ENCODE results near the gene ARPP19.
"Not testable (repeated sequence)": the region's sequence is repeated elsewhere in the genome, so short reads cannot be mapped to it uniquely, and the experiment has no call there.

The ARPP19 gene

GRCh38 chr15:52546031-52546751, 22.6 kb downstream of the ARPP19 start:
- DNase-seq: no peak

- no peak for DNase-seq
Measured at GRCh38 chr15:52540374-52541012, 28.3 kb downstream of the ARPP19 start.

- no peak for DNase-seq
Measured at GRCh38 chr15:52537459-52537858, 31.4 kb downstream of the ARPP19 start.

DNA sequence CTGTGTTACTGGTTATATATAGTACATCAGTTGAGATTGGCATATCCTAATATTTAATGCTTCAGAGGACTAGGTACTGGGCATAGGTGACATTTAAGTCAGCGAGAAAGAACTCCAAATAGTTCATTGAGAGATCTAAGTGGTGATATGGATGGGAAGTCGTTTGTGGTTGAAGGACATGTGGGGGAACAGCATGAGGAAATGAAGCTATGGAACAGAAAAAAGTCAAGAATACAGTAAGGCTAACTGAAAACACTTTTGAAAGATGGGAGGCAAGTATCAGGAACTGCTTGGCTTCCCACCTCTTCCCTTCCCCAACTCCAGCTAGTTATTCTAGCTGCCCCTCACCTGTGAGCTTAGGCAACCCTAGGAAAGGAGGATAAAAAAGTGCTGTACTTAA, 36.4 kb downstream of the ARPP19 start:
- no peak for DNase-seq

DNA sequence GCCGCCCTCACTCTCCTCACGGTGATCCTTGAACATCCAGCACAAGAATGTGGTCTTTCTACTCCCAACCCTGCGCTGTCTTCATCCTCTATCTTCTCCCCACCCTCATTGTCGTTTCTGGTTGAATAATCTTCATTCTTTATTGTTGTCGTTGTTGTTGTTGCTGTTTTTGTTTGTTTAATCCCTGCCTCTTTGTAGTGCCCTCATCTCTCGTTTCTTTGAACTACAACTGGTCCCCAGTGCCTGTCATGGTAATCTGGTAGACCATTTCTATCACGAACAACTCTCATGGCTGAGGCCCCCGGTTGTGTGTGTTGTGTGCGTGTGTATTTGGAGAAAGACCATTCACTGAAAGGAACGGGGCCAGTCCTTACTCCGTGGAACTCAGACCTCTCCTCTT, 38.9 kb downstream of the ARPP19 start:
- no peak for DNase-seq

GRCh38 chr15:52529341-52529924, 39.4 kb downstream of the ARPP19 start:
- peak; percentile 51 for DNase-seq

- peak; percentile 71 for DNase-seq
Measured at GRCh38 chr15:52528564-52529340, 40.1 kb downstream of the ARPP19 start, which contains the start of gene MYO5A. Gene MYO5A (minus strand): TSS chr15:52528880. CDS start chr15:52528806, 74 bp downstream.

GRCh38 chr15:52527911-52528563, 40.8 kb downstream of the ARPP19 start:
- peak; percentile 40 for DNase-seq

DNA sequence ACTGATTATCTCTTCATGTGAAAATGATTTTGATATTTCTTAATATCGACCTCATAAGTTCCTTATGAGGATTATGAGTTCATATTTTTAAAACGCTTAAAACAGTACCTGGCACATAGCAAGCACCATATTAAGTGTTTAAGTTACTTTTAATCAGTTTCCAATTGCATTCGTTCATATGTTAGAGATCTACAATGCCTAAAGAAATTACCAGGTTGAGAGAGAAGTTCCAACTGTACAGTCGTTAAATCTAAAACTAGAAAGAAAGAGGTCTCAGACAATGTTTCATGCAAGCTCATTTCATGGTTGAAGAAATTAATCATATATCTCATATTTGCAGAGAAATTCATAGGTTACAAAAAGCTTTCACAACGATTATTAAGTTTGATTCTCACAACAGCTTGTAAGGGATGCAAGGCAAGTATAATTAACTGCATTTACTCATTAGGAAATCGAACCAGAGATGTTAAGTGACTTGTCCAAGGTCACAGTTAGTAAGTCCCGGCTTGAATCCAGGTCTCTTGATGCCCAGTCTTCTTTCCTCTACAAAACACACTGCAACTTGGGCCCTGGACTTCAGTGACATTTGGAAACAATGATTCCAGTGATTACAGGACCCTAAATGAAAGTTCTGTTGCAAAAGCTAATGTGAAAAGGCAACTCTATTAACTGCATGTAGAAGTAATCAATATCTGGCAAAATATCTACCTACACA, 41.5 kb downstream of the ARPP19 start:
- DNase-seq: no peak

- no peak for DNase-seq
Measured at GRCh38 chr15:52524223-52525136, 44.4 kb downstream of the ARPP19 start.

DNA sequence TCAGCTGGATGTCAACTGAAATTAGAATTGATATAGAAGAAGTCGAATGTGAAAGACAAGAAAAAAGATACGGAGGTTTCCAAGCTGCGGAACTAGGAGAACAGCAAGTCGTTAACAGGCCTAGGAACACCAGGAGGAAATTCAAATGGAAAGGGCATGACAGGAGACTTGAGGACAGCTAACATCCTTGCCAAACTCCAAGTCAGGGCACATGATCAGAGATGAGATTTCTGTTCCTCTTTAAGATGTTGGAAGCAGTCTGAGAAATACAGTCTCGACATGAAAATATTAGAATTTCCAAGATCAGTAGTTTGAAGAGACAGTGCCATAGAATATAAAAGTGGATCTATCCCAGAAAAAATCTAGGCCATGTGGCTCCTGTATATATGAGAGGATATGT, 45.2 kb downstream of the ARPP19 start:
- DNase-seq: no peak

DNA sequence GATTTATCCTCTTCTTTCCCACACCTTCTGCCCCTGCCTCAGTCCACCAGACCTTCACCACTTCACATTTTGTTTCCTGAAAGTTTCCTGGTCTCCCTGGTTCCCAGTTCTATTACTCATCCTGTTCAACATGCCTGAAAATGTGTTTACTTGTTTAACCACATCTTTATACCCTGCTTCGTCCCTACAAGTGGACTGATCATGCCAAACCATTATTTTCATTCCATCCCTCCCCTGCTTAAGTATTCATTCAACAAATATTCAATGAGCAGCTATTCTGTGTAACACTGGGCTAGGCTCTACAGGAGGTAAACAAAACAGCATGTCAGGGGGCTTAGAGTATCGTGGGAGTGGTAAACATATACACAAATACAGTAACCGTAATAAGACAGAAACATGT, 45.6 kb downstream of the ARPP19 start:
- DNase-seq: no peak

DNA sequence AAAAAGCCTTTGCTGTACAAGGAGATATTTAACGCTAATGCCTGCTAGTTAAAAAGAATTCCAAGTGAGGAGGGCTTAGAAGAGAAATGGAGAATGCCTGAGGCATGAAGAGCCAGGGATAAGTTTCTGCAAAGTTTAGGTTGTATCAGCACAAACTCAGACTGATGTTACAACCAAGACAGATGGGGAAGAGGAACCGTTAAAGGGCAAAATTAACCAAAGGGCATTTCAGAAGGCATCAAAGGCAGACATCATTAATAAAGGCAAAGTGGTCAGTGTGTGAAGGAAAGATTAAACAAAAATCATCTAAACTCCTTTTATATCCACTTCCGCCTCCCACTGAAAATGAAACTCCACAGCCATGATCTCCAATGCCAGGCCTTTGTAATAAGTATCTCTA, 47.1 kb downstream of the ARPP19 start:
- no peak for DNase-seq

DNA sequence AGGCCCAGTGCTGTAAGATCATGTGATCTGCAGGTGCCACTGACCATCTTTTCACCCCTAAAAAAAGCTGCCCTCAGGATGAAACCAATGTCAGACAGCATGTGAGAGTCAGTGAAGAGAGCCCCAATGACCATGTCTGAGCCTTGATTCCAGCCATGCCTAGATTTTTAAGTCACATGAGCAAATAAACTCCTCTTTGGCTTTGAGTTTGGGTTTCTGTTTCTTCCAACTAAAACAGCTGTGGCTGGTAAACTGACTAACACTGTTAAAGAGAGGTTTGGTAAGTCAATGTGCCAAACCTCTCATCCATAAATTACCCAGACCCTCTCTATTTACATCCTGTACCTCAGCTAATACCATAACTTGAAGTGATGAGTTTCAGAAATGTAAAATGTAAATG, 48.4 kb downstream of the ARPP19 start:
- no peak for DNase-seq

DNA sequence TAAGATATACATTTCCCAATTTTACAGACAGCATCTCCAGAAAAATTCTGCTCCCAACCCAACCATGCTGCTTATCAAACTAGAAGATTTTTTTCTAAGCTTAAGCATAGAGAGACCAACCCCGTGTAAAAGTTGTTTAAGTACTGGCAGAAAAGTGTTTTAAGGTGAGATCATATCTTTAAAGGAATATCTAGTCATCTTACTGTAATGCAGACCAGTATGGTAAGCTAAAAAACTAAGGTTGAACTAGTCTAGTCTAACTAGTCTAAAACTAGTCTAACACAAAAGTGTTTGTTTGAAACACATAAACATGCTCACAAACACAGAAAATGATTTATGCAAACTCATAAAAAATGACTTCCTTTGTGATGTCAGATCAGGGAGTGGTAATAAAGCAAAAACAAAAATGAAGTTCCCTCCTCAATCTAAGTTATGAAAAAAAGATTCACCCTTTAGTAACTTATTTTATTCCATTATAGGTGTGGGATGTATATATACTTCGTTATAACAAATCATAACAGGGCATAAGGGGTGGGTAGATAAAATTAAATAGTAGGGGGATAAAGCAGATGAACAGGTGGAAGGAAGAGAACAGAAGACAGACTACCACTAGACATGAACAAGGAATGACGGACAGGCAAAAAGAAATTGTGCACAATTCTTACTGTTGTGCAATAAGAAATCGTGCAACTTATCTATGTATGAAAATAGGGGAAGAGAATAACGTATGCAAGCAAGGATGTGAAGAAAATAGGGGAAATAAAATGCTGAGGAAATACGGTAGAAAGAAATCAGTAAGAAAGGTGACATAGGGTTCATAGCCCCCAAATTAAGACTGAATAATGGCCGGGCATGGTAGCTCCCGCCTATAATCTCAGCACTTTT, 50.1 kb downstream of the ARPP19 start:
- no peak for DNase-seq

GRCh38 chr15:52517014-52517413, 51.8 kb downstream of the ARPP19 start:
- DNase-seq: no peak

- no peak for DNase-seq
Measured at GRCh38 chr15:52515343-52515742, 53.5 kb downstream of the ARPP19 start.

- no peak for DNase-seq
Measured at GRCh38 chr15:52514482-52514881, 54.3 kb downstream of the ARPP19 start.

DNA sequence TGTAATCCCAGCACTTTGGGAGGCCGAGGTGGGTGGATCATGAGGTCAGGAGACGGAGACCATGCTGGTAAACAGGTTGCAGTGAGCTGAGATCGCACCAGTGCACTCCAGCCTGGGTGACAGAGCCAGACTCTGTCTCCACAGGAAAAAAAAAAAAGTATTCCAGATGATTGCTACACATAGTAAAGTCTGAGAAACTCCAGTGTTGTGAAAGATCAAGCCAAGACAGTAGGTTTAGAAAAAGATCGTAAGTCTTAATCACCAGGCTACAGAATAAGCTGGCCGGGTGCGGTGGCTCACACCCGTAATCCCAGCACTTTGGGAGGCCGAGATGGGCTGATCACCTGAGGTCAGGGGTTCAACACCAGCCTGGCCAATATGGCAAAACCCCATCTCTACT, 56.0 kb downstream of the ARPP19 start:
- DNase-seq: not testable (repeated sequence)

DNA sequence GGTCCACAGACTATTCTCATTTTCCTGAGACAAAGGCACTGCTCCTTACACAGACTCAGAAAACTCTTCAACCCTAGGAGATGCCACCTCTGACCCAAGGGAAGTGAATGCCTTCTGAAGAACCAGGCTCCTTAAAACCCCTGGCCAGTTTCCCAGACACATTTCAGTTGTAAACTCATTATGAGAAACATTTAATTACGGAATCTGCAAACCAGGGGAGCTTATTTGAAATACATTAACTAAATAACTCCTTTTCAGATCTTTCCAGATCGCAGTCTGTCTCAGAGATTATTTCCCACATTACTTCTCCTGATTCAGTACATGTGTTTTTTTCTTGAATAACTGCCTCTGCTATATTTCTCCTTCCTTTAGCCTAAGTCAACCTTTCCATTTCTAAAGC, 57.7 kb downstream of the ARPP19 start:
- DNase-seq: no peak
